Erythroblast (primary cell): Measurements from ENCODE around the gene KAT6B.

ENCODE experiments used
- GATA1 ChIP-seq: IDR thresholded peaks from 2 replicates; pipeline ENCODE4 v1.6.1; 2011; ENCODE audit warnings: low read depth, mild to moderate bottlenecking, control low read depth, low read length, moderate library complexity
- POLR2A ChIP-seq: IDR thresholded peaks from 2 replicates; pipeline ENCODE4 v1.6.1; 2011; ENCODE audit warnings: mild to moderate bottlenecking, low read length

DNA sequence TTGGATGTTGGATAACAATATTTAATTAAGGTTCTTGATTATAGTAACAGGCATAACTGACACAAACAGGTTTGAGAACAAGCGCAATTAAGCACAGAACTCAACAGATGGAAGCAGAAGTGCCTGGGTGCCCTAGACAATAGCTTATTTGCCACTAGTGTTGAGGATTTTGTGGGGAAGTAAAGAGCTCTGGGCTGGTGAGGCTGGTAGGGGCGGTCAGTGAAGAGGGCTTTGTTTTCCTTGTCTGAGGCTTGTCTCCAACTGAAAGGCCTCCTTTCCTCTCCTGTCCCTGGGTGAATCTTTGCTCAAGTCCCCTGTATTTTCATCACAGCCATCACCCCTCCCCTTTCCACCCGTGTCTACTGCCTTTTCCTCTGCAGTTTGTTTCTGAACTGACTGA, 104.6 kb downstream of the KAT6B start:
- TF ChIP-seq POLR2A: no peak
- TF ChIP-seq GATA1: no peak
